ENCODE results near the gene ARHGEF10L. TPM values are rescaled to one million over a fixed set of nuclear protein-coding genes. Genes with fewer than 3 reads are reported as not detected.

The ARHGEF10L gene
- total RNA-seq, 2 donors from 2014 or later, result 26.0 to 39.7 TPM

- no peaks in the 10 kb centered on the region for H3K27me3 ChIP-seq (replicated peaks; ENCODE audit: insufficient read depth)
- no peaks in the 10 kb centered on the region for H3K4me1 ChIP-seq (replicated peaks)
- H3K4me3 ChIP-seq, result no peak overlapping the region
- WGBS, result 90% methylated on average over 2 of the region's 2 CpGs
- DNase-seq (ENCODE audit: low spot score), result no peak
- TF ChIP-seq POLR2AphosphoS5 (IDR thresholded peaks at IDR 0.05) (no peak), CTCF (IDR thresholded peaks at IDR 0.05) (no peak), POLR2A (IDR thresholded peaks at IDR 0.05) (no peak)
- intact Hi-C loops (cut with DNase I), result no loop called here
- H3K9me3 ChIP-seq, result no peaks in the 10 kb centered on the region
- no peaks in the 10 kb centered on the region for H3K36me3 ChIP-seq
- H3K27ac ChIP-seq, result no peak overlapping the region
Observed at GRCh38 chr1:17746920-17747319, 207.4 kb downstream of the ARHGEF10L start.

Other genes with a start within 250 kb of the ARHGEF10L start
- gene PADI4, start 231.5 kb upstream of the ARHGEF10L start, total RNA-seq, result not detected
- not detected for gene PADI6, start 167.5 kb upstream of the ARHGEF10L start, total RNA-seq
- gene RCC2, start 100.0 kb upstream of the ARHGEF10L start, total RNA-seq, result 10 to 100 TPM; 42.6 to 65.4 TPM
- gene ACTL8, start 215.6 kb downstream of the ARHGEF10L start, total RNA-seq, result 1 to 10 TPM in 1 of 2 donors, not detected in 1; 5.9 TPM

All from prostate gland (tissue), 2 donors.